Measurements from ENCODE around the gene TDRD1. TPM values are rescaled to one million over a fixed set of nuclear protein-coding genes. Genes with fewer than 3 reads are reported as not detected.

Gene TDRD1
- total RNA-seq, 1 donor from 2014 or later = 1.9 TPM

DNA sequence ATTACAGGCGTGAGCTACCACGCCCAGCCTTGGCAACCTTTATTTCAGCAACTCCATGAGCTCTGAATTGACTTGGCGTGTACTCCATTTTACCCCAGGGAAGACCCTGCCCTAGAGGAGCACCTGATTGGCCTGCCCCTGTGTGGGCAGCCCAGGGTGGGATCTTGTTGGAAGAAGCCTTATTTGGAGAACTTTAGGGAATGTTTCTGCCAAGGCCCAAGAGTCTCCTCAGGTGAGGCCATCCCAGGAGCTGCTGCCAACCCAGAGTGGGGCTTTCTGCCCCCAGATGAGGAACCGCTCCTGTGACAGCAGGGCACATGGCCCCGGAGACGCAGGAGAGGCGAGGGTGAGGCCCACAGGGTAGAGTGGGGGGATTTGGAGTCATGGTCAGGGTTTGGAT lies 101.9 kb downstream of the TDRD1 start:
- Histone ChIP-seq H3K27ac (replicated peaks) (no peak overlapping the region), H3K4me3 (no peak overlapping the region), H3K4me1 (peaks cover 16% of the 10 kb centered on the region), H3K27me3 (ENCODE audit: low read depth) (no peaks in the 10 kb centered on the region), H3K9me3 (replicated peaks) (no peaks in the 10 kb centered on the region), H3K36me3 (no peaks in the 10 kb centered on the region)
- intact Hi-C loops (cut with micrococcal nuclease) = no loop called here
- no peak for DNase-seq
- TF ChIP-seq, protein P1, sequence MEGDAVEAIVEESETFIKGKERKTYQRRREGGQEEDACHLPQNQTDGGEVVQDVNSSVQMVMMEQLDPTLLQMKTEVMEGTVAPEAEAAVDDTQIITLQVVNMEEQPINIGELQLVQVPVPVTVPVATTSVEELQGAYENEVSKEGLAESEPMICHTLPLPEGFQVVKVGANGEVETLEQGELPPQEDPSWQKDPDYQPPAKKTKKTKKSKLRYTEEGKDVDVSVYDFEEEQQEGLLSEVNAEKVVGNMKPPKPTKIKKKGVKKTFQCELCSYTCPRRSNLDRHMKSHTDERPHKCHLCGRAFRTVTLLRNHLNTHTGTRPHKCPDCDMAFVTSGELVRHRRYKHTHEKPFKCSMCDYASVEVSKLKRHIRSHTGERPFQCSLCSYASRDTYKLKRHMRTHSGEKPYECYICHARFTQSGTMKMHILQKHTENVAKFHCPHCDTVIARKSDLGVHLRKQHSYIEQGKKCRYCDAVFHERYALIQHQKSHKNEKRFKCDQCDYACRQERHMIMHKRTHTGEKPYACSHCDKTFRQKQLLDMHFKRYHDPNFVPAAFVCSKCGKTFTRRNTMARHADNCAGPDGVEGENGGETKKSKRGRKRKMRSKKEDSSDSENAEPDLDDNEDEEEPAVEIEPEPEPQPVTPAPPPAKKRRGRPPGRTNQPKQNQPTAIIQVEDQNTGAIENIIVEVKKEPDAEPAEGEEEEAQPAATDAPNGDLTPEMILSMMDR (IDR thresholded peaks at IDR 0.05; ENCODE audit: borderline replicate concordance) = no peak

DNA sequence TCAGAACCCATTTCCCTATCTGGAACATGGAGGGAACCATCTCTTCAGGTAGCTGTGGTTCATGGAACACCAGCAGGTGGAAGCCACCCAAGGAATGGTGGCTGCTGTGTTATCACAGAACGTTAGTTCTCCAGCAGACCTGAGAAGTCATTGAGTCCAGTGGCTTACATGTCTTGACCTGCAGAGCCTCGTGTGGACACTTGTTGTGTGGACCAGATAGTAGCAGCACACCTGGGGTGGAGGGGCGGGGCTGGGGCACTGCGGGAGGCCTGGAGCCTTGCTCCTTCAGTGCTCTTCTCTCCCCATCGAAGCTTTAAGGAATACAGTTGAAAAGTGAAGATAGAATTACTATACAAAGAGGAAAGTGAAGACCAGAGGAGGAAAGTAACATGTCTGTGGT lies 102.3 kb downstream of the TDRD1 start:
- DNase-seq = no peak
- no peak overlapping the region for H3K27ac ChIP-seq (replicated peaks)
- H3K4me1 ChIP-seq = peaks cover 16% of the 10 kb centered on the region
- H3K9me3 ChIP-seq (replicated peaks) = no peaks in the 10 kb centered on the region
- H3K36me3 ChIP-seq = no peaks in the 10 kb centered on the region
- H3K27me3 ChIP-seq (ENCODE audit: low read depth) = no peaks in the 10 kb centered on the region
- TF ChIP-seq, protein P1 (IDR thresholded peaks at IDR 0.05; ENCODE audit: borderline replicate concordance) = no peak
- intact Hi-C loops (cut with micrococcal nuclease) = no loop called here
- no peak overlapping the region for H3K4me3 ChIP-seq

Other genes with a start within 250 kb of the TDRD1 start
- gene ADRB1, start 135.5 kb upstream of the TDRD1 start, total RNA-seq = 35.0 TPM
- 18.8 TPM for gene CCDC186, start 5.2 kb upstream of the TDRD1 start, total RNA-seq
- gene VWA2, start 59.9 kb downstream of the TDRD1 start, total RNA-seq = not detected
- gene AFAP1L2, start 225.1 kb downstream of the TDRD1 start, total RNA-seq = 7.0 TPM